GM10847 (cell line): ENCODE measurements around the gene CARMIL3.

Experiments used
- POLR2A ChIP-seq: IDR thresholded peaks from 2 replicates; pipeline ENCODE4 v1.6.1; 2011; ENCODE audit not compliant: insufficient read length; ENCODE audit errors: extremely low read depth

The CARMIL3 gene

DNA sequence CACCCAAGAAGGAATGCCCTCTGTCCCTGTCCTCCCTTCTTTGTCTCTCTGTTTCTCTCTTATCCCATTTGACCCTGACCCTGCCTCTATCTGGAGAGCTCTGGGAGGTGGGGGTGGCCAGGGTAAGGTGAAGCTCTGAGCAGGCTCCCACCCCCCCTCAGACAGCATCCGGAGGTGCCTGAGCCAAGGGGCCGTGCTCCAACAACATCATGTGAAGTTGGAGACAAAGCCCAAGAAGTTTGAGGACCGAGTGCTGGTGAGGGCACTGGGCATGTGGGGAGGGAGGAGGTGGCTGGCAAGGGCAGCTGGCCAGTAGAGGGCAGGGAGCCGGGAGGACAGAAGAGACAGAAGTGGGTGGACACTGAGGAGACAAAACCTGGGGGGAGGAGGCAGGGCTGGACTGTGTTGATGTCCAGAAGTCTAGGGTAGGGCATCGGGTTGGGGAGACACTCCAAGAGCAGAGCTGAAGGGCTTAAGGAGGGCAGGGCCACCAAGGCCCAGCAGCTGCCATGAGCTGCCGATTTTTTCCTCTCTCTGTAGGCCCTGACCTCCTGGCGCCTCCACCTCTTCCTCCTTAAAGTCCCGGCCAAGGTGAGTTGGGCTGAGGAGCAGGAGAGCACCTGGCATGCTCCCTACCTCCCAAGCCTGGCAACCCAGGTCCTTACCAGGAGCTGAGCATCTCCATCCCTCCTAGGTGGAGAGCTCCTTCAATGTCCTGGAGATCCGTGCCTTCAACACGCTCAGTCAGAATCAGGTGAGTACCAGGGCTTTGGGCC lies 1.9 kb downstream of the CARMIL3 start:
- no peak for TF ChIP-seq POLR2A

GRCh38 chr14:24054324-24054641 lies 2.5 kb downstream of the CARMIL3 start:
- no peak for TF ChIP-seq POLR2A

GRCh38 chr14:24054646-24055045 lies 2.8 kb downstream of the CARMIL3 start:
- TF ChIP-seq POLR2A: no peak

- TF ChIP-seq POLR2A: no peak
These were observed 4.4 kb downstream of the CARMIL3 start for GRCh38 chr14:24055971-24056799.

- TF ChIP-seq POLR2A: no peak
These were observed 5.0 kb downstream of the CARMIL3 start for GRCh38 chr14:24056800-24057184.

GRCh38 chr14:24057271-24057670 lies 5.5 kb downstream of the CARMIL3 start:
- TF ChIP-seq POLR2A: no peak

- TF ChIP-seq POLR2A: no peak
These were observed 6.1 kb downstream of the CARMIL3 start for GRCh38 chr14:24057867-24058259.

DNA sequence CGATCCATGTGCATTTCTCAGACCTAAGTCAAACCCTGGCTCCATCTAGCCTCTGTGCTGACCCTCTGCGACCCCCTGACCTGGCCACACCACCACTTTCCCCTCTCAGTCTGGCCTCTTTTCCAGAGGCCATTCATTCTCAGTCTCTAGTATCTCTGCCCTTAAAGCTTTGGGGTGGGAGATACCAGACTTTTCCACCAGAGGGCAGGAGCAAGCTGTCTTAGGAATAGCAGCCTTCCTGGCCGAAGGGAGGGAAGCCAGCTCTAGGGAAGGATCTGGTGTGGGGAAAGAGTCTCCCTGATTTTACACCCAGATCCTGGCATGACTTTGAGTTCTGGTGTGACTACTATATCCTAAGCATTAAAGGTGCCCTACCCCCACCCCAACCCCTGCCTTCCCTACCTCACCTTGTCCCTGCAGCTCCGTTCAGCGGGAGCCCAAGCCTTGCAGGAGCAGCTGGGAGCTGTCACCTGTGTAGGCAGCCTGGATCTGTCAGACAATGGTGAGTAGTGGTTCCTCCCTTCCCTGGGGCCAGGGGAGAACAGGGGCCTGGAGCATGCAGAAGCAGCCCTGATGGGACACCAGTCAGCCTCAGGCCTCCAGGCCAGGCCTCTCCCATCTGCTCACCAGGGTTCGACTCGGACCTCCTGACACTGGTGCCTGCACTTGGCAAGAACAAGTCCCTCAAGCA lies 6.6 kb downstream of the CARMIL3 start:
- TF ChIP-seq POLR2A: no peak

GRCh38 chr14:24058951-24059475 lies 7.2 kb downstream of the CARMIL3 start:
- no peak for TF ChIP-seq POLR2A

- no peak for TF ChIP-seq POLR2A
These were observed 8.1 kb downstream of the CARMIL3 start for GRCh38 chr14:24059841-24060388.

- no peak for TF ChIP-seq POLR2A
These were observed 8.6 kb downstream of the CARMIL3 start for GRCh38 chr14:24060443-24060842.

GRCh38 chr14:24060984-24061913 lies 9.4 kb downstream of the CARMIL3 start:
- no peak for TF ChIP-seq POLR2A

- no peak for TF ChIP-seq POLR2A
These were observed 10.6 kb downstream of the CARMIL3 start for GRCh38 chr14:24062216-24062980.
